IMR-90 (cell line): ENCODE measurements around the gene CDH15. TPM values are rescaled to one million over a fixed set of nuclear protein-coding genes. Genes with fewer than 3 reads are reported as not detected.

Experiments used
- ATAC-seq: fragments of 200-7000 bp; cut with Tn5 transposase; 2 replicates; pipeline ENCODE4 v1.9.1; 2020; ENCODE audit warnings: low read depth, mild to moderate bottlenecking, moderate library complexity
- BruUV-seq: library from RNA; stranded (reverse); fragments of 400-500 nt; replicated peaks from 2 replicates; lab custom pipeline; 2021; lab: Mats Ljungman, UMichigan
- CTCF ChIA-PET: fragments of 300-600 bp; formaldehyde crosslinking; extraction: SDS; loops from one replicate; lab custom pipeline; 2021; ENCODE audit warnings: antibody characterized with exemption; lab: Yijun Ruan, JAX
- POLR2A ChIA-PET: fragments of 300-600 bp; sonication (Branson Sonifier 250); formaldehyde crosslinking; loops from one replicate; lab custom pipeline; 2022; ENCODE audit warnings: antibody characterized with exemption; ENCODE audit not compliant: unreplicated experiment; lab: Charles Lee
- DNase-seq: peaks from one replicate; pipeline ENCODE4 v3.0.0; 2013
- H2AFZ ChIP-seq: replicated peaks from 2 replicates; pipeline ENCODE3; 2013; ENCODE audit warnings: low read length, mild to moderate bottlenecking; ENCODE audit not compliant: poor library complexity
- H2AK5ac ChIP-seq: 2 replicates; pipeline ENCODE4 v1.6.1; 2013; ENCODE audit warnings: low read depth, low read length, inconsistent platforms
- H2AK9ac ChIP-seq: replicated peaks from 2 replicates; pipeline ENCODE3; 2013; ENCODE audit warnings: mild to moderate bottlenecking, low read depth, low read length, moderate library complexity; ENCODE audit not compliant: poor library complexity
- H2BK120ac ChIP-seq: 2 replicates; pipeline ENCODE4 v1.6.1; 2013; ENCODE audit warnings: low read depth, low read length, inconsistent platforms
- H2BK15ac ChIP-seq: 3 replicates; pipeline ENCODE4 v1.6.1; 2013; ENCODE audit warnings: low read depth, low read length, inconsistent platforms
- H2BK20ac ChIP-seq: 2 replicates; pipeline ENCODE4 v1.6.1; 2013; ENCODE audit warnings: low read depth, mild to moderate bottlenecking, inconsistent platforms, low read length, moderate library complexity
- H2BK5ac ChIP-seq: 2 replicates; pipeline ENCODE4 v1.6.1; 2013; ENCODE audit warnings: mild to moderate bottlenecking, low read depth, low read length, inconsistent platforms; ENCODE audit not compliant: poor library complexity, severe bottlenecking
- H3K14ac ChIP-seq: replicated peaks from 2 replicates; pipeline ENCODE4 v1.6.1; 2013; ENCODE audit warnings: low read depth, low read length, inconsistent platforms
- H3K18ac ChIP-seq: 2 replicates; pipeline ENCODE4 v1.6.1; 2013; ENCODE audit warnings: low read depth, low read length, control low read depth
- H3K23ac ChIP-seq: 2 replicates; pipeline ENCODE4 v1.6.1; 2013; ENCODE audit warnings: low read depth, low read length, inconsistent platforms
- H3K27ac ChIP-seq: 2 replicates; pipeline ENCODE4 v1.5.1; 2013; ENCODE audit warnings: mild to moderate bottlenecking, control low read depth, low read length; ENCODE audit not compliant: insufficient read depth
- H3K27me3 ChIP-seq: 2 replicates; pipeline ENCODE4 v1.6.1; 2013; ENCODE audit warnings: low read length; ENCODE audit not compliant: control insufficient read depth, insufficient read depth
- H3K36me3 ChIP-seq: 2 replicates; pipeline ENCODE4 v1.6.1; 2013; ENCODE audit warnings: low read length, mixed read lengths; ENCODE audit not compliant: control insufficient read depth, insufficient read depth
- H3K4ac ChIP-seq: 2 replicates; pipeline ENCODE4 v1.6.1; 2013; ENCODE audit warnings: low read depth, low read length, inconsistent platforms
- H3K4me1 ChIP-seq: 2 replicates; pipeline ENCODE4 v1.6.1; 2013; ENCODE audit warnings: low read length, mixed read lengths; ENCODE audit not compliant: control insufficient read depth, insufficient read depth
- H3K4me2 ChIP-seq: 2 replicates; pipeline ENCODE4 v1.6.1; 2013; ENCODE audit warnings: low read depth, mild to moderate bottlenecking, control low read depth, low read length, moderate library complexity
- H3K4me3 ChIP-seq: 2 replicates; pipeline ENCODE4 v1.5.1; 2013; ENCODE audit warnings: low read depth, mild to moderate bottlenecking, control low read depth, low read length, moderate library complexity; ENCODE audit not compliant: insufficient read depth
- H3K56ac ChIP-seq: 2 replicates; pipeline ENCODE4 v1.6.1; 2013; ENCODE audit warnings: low read length, inconsistent platforms; ENCODE audit not compliant: insufficient read depth; ENCODE audit errors: extremely low read depth
- H3K79me1 ChIP-seq, 2 experiments: 2 replicates each; pipeline ENCODE4 v1.6.1; 2013; ENCODE audit warnings: low read length in 2 of 2, inconsistent platforms in 1 of 2, low read depth in 1 of 2
- H3K9ac ChIP-seq: 2 replicates; pipeline ENCODE4 v1.6.1; 2013; ENCODE audit warnings: low read depth, low read length, control low read depth
- H3K9me1 ChIP-seq: 2 replicates; pipeline ENCODE4 v1.6.1; 2013; ENCODE audit warnings: low read length, inconsistent platforms; ENCODE audit not compliant: insufficient read depth
- H3K9me3 ChIP-seq: 2 replicates; pipeline ENCODE4 v1.6.1; 2013; ENCODE audit warnings: low read length; ENCODE audit not compliant: control insufficient read depth, insufficient read depth
- H4K20me1 ChIP-seq: 2 replicates; pipeline ENCODE4 v1.6.1; 2013; ENCODE audit warnings: low read length, inconsistent platforms; ENCODE audit not compliant: insufficient read depth
- H4K5ac ChIP-seq: 2 replicates; pipeline ENCODE4 v1.6.1; 2013; ENCODE audit warnings: mild to moderate bottlenecking, low read depth, low read length, control low read depth
- H4K8ac ChIP-seq, 2 experiments: 2 replicates each; pipeline ENCODE4 v1.6.1; 2013; ENCODE audit warnings: low read depth in 2 of 2, low read length in 2 of 2, control low read depth in 1 of 2, inconsistent platforms in 1 of 2
- H4K91ac ChIP-seq: 2 replicates; pipeline ENCODE4 v1.6.1; 2013; ENCODE audit warnings: low read depth, low read length, inconsistent platforms; ENCODE audit not compliant: insufficient read depth
- BHLHE40 ChIP-seq: fragments of 150-350 bp; IDR thresholded peaks from 2 replicates; pipeline ENCODE4 v1.6.1; 2016; ENCODE audit warnings: mild to moderate bottlenecking, low read depth, low read length
- FOS ChIP-seq: fragments of 150-350 bp; IDR thresholded peaks from 2 replicates; pipeline ENCODE4 v1.6.1; 2016; ENCODE audit warnings: low read depth, low read length
- MAFK ChIP-seq: IDR thresholded peaks from 2 replicates; pipeline ENCODE4 v1.6.1; 2012; ENCODE audit warnings: low read depth, low read length, improper control_type of control experiment
- MAZ ChIP-seq: IDR thresholded peaks from 2 replicates; pipeline ENCODE4 v1.6.1; 2012; ENCODE audit warnings: low read depth, mild to moderate bottlenecking, low read length, improper control_type of control experiment, moderate library complexity, borderline replicate concordance
- POLR2A ChIP-seq: IDR thresholded peaks from 2 replicates; pipeline ENCODE4 v1.6.1; 2012; ENCODE audit warnings: mild to moderate bottlenecking, low read depth, low read length
- RCOR1 ChIP-seq: IDR thresholded peaks from 2 replicates; pipeline ENCODE4 v1.6.1; 2012; ENCODE audit warnings: mild to moderate bottlenecking, low read length, improper control_type of control experiment; ENCODE audit not compliant: insufficient replicate concordance
- RFX5 ChIP-seq: IDR thresholded peaks from 2 replicates; pipeline ENCODE4 v1.8.0; 2012; ENCODE audit warnings: low read depth, mild to moderate bottlenecking, low read length, moderate library complexity
- SMC3 ChIP-seq: fragments of 150-350 bp; IDR thresholded peaks from 2 replicates; pipeline ENCODE4 v1.6.1; 2016; ENCODE audit warnings: low read depth, mild to moderate bottlenecking, antibody characterized with exemption, low read length, moderate library complexity
- WGBS, 2 experiments: methylation state at CpG; one replicate each; pipeline versions ENCODE4 v1.1.5 to v1.1.7; 2013; ENCODE audit warnings: missing lambda C conversion rate in 2 of 2; ENCODE audit not compliant: insufficient read length in 1 of 2; ENCODE audit errors: extremely low coverage in 2 of 2; 5-methylcytosine and 5-hydroxymethylcytosine counted together
- dilution Hi-C: fragments of 300-500 bp; cut with HindIII; formaldehyde crosslinking; loops from one replicate; pipeline ENCODE4 v1.14.3; 2018; ENCODE audit warnings: low sequenced_read_pairs; ENCODE audit not compliant: unreplicated experiment
- in situ Hi-C: fragments of 300-500 bp; cut with MboI; formaldehyde crosslinking; loops from 3 replicates; pipeline ENCODE4 v1.14.3; 2019; ENCODE audit warnings: low sequenced_read_pairs, inconsistent platforms, mixed read lengths
- intact Hi-C: fragments of 100-400 bp; cut with micrococcal nuclease; formaldehyde crosslinking; loops from 2 replicates; pipeline ENCODE4 v1.10.0; 2022
- polyA plus RNA-seq, 3 experiments: library from polyadenylated mRNA; depleted of rRNA; stranded (reverse); fragments of >200 nt; gene quantifications; 2 replicates each; pipeline ENCODE4 v1.2.3, GENCODE V29; 2012; ENCODE audit warnings: low replicate concordance in 1 of 3
- total RNA-seq: library from RNA; depleted of rRNA; stranded (reverse); fragments of >200 nt; gene quantifications from 2 replicates; pipeline ENCODE4 v1.2.3, GENCODE V29; 2012
- TF ChIP-seq, protein P1 (sequence below): fragments of 150-350 bp; IDR thresholded peaks from 2 replicates; pipeline ENCODE4 v1.6.1; 2017; ENCODE audit warnings: mild to moderate bottlenecking, antibody characterized with exemption, low read length, low read depth
- TF ChIP-seq, protein P2 (sequence below): fragments of 150-350 bp; IDR thresholded peaks from 2 replicates; pipeline ENCODE4 v1.6.1; 2016; ENCODE audit warnings: low read depth, mild to moderate bottlenecking, low read length, moderate library complexity, borderline replicate concordance

The CDH15 gene
- total and polyA plus RNA-seq, 2 of the 4 experiments (the other 2 are of a cell fraction) = 0.18 to 0.62 TPM

- H3K4me3 ChIP-seq = no peak overlapping the region
- H3K56ac ChIP-seq = no peak overlapping the region
- no peak for ATAC-seq
- no peak overlapping the region for H2BK15ac ChIP-seq
- H3K27me3 ChIP-seq = no peaks in the 10 kb centered on the region
- H2BK120ac ChIP-seq = no peak overlapping the region
- ChIA-PET POLR2A (no interaction called here), CTCF (no interaction called here)
- in situ Hi-C loops = no loop called here
- no peak overlapping the region for H3K23ac ChIP-seq
- H3K9me3 ChIP-seq = no peaks in the 10 kb centered on the region
- no peak overlapping the region for H2BK5ac ChIP-seq
- TF ChIP-seq RFX5 (no peak), POLR2A (no peak), RCOR1 (no peak), MAFK (no peak), BHLHE40 (no peak), MAZ (no peak), SMC3 (no peak), FOS (no peak)
- TF ChIP-seq, protein P1, sequence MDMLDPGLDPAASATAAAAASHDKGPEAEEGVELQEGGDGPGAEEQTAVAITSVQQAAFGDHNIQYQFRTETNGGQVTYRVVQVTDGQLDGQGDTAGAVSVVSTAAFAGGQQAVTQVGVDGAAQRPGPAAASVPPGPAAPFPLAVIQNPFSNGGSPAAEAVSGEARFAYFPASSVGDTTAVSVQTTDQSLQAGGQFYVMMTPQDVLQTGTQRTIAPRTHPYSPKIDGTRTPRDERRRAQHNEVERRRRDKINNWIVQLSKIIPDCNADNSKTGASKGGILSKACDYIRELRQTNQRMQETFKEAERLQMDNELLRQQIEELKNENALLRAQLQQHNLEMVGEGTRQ = no peak
- TF ChIP-seq, protein P2, sequence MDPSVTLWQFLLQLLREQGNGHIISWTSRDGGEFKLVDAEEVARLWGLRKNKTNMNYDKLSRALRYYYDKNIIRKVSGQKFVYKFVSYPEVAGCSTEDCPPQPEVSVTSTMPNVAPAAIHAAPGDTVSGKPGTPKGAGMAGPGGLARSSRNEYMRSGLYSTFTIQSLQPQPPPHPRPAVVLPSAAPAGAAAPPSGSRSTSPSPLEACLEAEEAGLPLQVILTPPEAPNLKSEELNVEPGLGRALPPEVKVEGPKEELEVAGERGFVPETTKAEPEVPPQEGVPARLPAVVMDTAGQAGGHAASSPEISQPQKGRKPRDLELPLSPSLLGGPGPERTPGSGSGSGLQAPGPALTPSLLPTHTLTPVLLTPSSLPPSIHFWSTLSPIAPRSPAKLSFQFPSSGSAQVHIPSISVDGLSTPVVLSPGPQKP = no peak
- dilution Hi-C loops = no loop called here
- H3K14ac ChIP-seq = no peak overlapping the region
- H2BK20ac ChIP-seq = no peak overlapping the region
- WGBS, 2 experiments = 89% methylated on average over 3 of the region's 11 CpGs; no CpG with 5 or more reads in 1 of the 2 experiments
- no peaks in the 10 kb centered on the region for H4K20me1 ChIP-seq
- H3K9me1 ChIP-seq = no peaks in the 10 kb centered on the region
- H4K91ac ChIP-seq = no peak overlapping the region
- no peak overlapping the region for H2AFZ ChIP-seq
- H3K4ac ChIP-seq = no peak overlapping the region
- no peak overlapping the region for H2AK9ac ChIP-seq
- H3K4me1 ChIP-seq = no peaks in the 10 kb centered on the region
- no peak overlapping the region for H3K18ac ChIP-seq
- intact Hi-C loops = no loop called here
- H3K27ac ChIP-seq = no peak overlapping the region
- H3K79me1 ChIP-seq = 0 out of 4 replicates have a peak, but pooled peaks cover 0 to under 1% of the 10 kb centered on the region in 2 experiments
- DNase-seq = no peak
- no TSS peak for BruUV-seq
- no peak overlapping the region for H3K4me2 ChIP-seq
- H3K36me3 ChIP-seq = peaks cover 32% of the 10 kb centered on the region
- no peak overlapping the region for H2AK5ac ChIP-seq
- no peak overlapping the region for H3K9ac ChIP-seq
- H4K5ac ChIP-seq = no peak overlapping the region
- H4K8ac ChIP-seq = no peak overlapping the region
Measured at GRCh38 chr16:89147085-89147817, 24.3 kb upstream of the CDH15 start.
